ENCODE data around the gene NDRG2.

- TF ChIP-seq, protein P1, sequence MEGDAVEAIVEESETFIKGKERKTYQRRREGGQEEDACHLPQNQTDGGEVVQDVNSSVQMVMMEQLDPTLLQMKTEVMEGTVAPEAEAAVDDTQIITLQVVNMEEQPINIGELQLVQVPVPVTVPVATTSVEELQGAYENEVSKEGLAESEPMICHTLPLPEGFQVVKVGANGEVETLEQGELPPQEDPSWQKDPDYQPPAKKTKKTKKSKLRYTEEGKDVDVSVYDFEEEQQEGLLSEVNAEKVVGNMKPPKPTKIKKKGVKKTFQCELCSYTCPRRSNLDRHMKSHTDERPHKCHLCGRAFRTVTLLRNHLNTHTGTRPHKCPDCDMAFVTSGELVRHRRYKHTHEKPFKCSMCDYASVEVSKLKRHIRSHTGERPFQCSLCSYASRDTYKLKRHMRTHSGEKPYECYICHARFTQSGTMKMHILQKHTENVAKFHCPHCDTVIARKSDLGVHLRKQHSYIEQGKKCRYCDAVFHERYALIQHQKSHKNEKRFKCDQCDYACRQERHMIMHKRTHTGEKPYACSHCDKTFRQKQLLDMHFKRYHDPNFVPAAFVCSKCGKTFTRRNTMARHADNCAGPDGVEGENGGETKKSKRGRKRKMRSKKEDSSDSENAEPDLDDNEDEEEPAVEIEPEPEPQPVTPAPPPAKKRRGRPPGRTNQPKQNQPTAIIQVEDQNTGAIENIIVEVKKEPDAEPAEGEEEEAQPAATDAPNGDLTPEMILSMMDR (IDR thresholded peaks at IDR 0.05): no peak
- TF ChIP-seq POLR2AphosphoS5 (IDR thresholded peaks at IDR 0.05): no peak
These were observed 6.1 kb downstream of the NDRG2 start for GRCh38 chr14:21018781-21019180.

Data from breast epithelium (tissue), 3 donors.